Right lobe of liver (tissue), 4 donors: ENCODE measurements around the gene FLOT2.

Experiments used
- CTCF ChIP-seq, 4 donors: fragments of 200-600 bp in 3 of 4; fragments of 450-650 bp in 1 of 4; IDR thresholded peaks; one replicate each; pipeline versions ENCODE4 v1.5.1 to v1.8.0; 2016 to 2022; ENCODE audit warnings: antibody characterized with exemption in 4 of 4, mild to moderate bottlenecking in 2 of 4
- POLR2A ChIP-seq: fragments of 450-650 bp; IDR thresholded peaks from one replicate; pipeline ENCODE4 v1.6.1; 2017; ENCODE audit warnings: antibody characterized with exemption, mild to moderate bottlenecking
- donor health status: DM: no; HTN: no; CAD: no.
- donor health status: DM: no; HTN: no; CAD: no.
- donor health status: DM: no; HTN: yes; CAD: no.

- no peak for TF ChIP-seq CTCF (IDR thresholded peaks at IDR 0.05)
- no peak for TF ChIP-seq POLR2A
These were observed 8.7 kb downstream of the FLOT2 start for GRCh38 chr17:28888832-28889231.
